Measurements from ENCODE around the gene SLC10A6. TPM values are rescaled to one million over a fixed set of nuclear protein-coding genes. Genes with fewer than 3 reads are reported as not detected.

SLC10A6 gene
- total and polyA plus RNA-seq, 9 of the 15 experiments (the other 6 are each of a cell fraction or from before 2014, with no cell fraction given) = not detected

DNA sequence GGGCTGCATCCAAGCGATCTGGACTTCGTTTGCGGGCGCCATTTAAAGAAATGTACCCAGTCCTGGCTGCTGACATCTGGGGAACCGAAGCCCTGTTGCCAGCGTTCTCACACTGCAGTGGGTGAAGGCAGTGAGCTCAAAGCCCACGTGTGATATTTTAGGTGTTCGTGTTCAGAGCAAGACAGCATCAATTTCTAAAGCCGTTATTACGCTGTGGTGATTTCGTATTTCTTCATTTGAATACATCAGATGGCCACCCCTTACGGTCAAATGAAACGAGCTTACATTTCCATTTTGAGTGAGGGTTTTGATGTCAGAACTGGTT, 43.4 kb upstream of the SLC10A6 start:
- no peaks in the 10 kb centered on the region for H3K36me3 ChIP-seq (ENCODE audit: control insufficient read depth, insufficient read depth, low read length)
- TF ChIP-seq E2F3 (CRISPR knock-in tag; IDR thresholded peaks at IDR 0.05) = no peak
- no peak for TF ChIP-seq RFX5 (IDR thresholded peaks at IDR 0.05; ENCODE audit: low read depth, low read length)
- no peak for TF ChIP-seq SRF (CRISPR knock-in tag; IDR thresholded peaks at IDR 0.05)
- no peak for TF ChIP-seq FOXA1 (IDR thresholded peaks at IDR 0.05; ENCODE audit: borderline replicate concordance)
- no peak for TF ChIP-seq ZBTB7A (IDR thresholded peaks at IDR 0.05; ENCODE audit: borderline replicate concordance, control insufficient read depth, low read depth, low read length)
- no peak for TF ChIP-seq HDGF (IDR thresholded peaks at IDR 0.05)
- TF ChIP-seq NFXL1 (CRISPR knock-in tag; IDR thresholded peaks at IDR 0.05) = no peak
- TF ChIP-seq LARP7 (IDR thresholded peaks at IDR 0.05) = no peak
- TF ChIP-seq WHSC1 (IDR thresholded peaks at IDR 0.05; ENCODE audit: low read length) = no peak
- no peak for TF ChIP-seq RBM15 (IDR thresholded peaks at IDR 0.05; ENCODE audit: insufficient read depth, low read length)
- no peak for TF ChIP-seq POLR2AphosphoS2 (IDR thresholded peaks at IDR 0.05; ENCODE audit: low read length)
- TF ChIP-seq SRSF7 (optimal IDR thresholded peaks at IDR 0.05; ENCODE audit: low read depth, low read length) = no peak
- TF ChIP-seq TAF7 (tag; IDR thresholded peaks at IDR 0.05) = no peak
- TF ChIP-seq SAFB (IDR thresholded peaks at IDR 0.05; ENCODE audit: borderline replicate concordance, low read depth, low read length) = no peak
- TF ChIP-seq PRMT5 (CRISPR knock-in tag; IDR thresholded peaks at IDR 0.05) = no peak
- no peaks in the 10 kb centered on the region for H3K9me1 ChIP-seq (ENCODE audit: control insufficient read depth, insufficient read depth, low read length)
- in situ Hi-C loops (cut with MboI) (loop anchor here (5.0 to 10.0 kb wide), 2 partner anchors 240 to 952 kb away; no protein-coding TSS in a partner anchor), intact Hi-C loops (cut with micrococcal nuclease) (no loop called here)
- WGBS (ENCODE audit: insufficient coverage, low coverage, missing lambda C conversion rate) = 24% methylated on average over 13 of the region's 13 CpGs
- peak overlapping the region; percentile 57 to 90; a peak in 3 of 4 replicates for H3K9ac ChIP-seq (ENCODE audit: insufficient read depth in 1 of 2, low read depth in 2 of 2, low read length in 2 of 2)
- H3K4me1 ChIP-seq (replicated peaks in 1 of 2; ENCODE audit: control insufficient read depth in 2 of 2, insufficient read depth in 2 of 2, low read length in 2 of 2) = peaks cover 6 to 10% of the 10 kb centered on the region in 2 experiments; a peak in 3 of 5 replicates
- H4K20me1 ChIP-seq (replicated peaks; ENCODE audit: control insufficient read depth, insufficient read depth, low read length) = no peaks in the 10 kb centered on the region
- no peaks in the 10 kb centered on the region for H3K79me2 ChIP-seq (ENCODE audit: control insufficient read depth, insufficient read depth, low read length)
- no peaks in the 10 kb centered on the region for H3K9me3 ChIP-seq (replicated peaks; ENCODE audit: control insufficient read depth, insufficient read depth, low read depth, low read length)
- H3K27ac ChIP-seq (ENCODE audit: extremely low read depth, low read depth, low read length) = no peak overlapping the region
- CTCF ChIA-PET (ENCODE audit: low intra/inter-chr PET ratio) = interaction anchor here (1.1 kb wide), 1 partner anchor 397 kb away, joined by 4 read pairs; no protein-coding TSS in a partner anchor
- peak overlapping the region; percentile 57 for H3K4me3 ChIP-seq
- DNase-seq (ENCODE audit: extremely low read depth in 1 of 4, low spot score in 3 of 4) (no peak), ATAC-seq (no peak), FAIRE-seq (no peak)
- no TSS peak for BruUV-seq (replicated peaks)
- POLR2A ChIA-PET = no interaction called here
- H2AFZ ChIP-seq (ENCODE audit: low read depth, low read length) = peak overlapping the region; percentile 93
- H3K27me3 ChIP-seq (ENCODE audit: control insufficient read depth in 2 of 2, insufficient read depth in 2 of 2, low read length in 2 of 2) = peaks cover 0 to 4% of the 10 kb centered on the region in 2 experiments; a peak in 2 of 5 replicates
- H3K4me2 ChIP-seq (ENCODE audit: insufficient read depth, low read length) = peak overlapping the region; percentile 76
